K562 (cell line): ENCODE data around the gene PDZK1IP1.

Source experiments
- MYNN ChIP-seq, 2 experiments: sonication (generic); formaldehyde crosslinking in 1 of 2; IDR thresholded peaks; 2 replicates each; pipeline versions ENCODE4 v1.5.0 to v1.6.1; 2016 to 2020; ENCODE audit warnings: antibody characterized with exemption in 1 of 2, missing genetic modification reagents in 1 of 2
- STAT5B ChIP-seq: fragments of 250-450 bp; sonication (Bioruptor Pico); IDR thresholded peaks from 2 replicates; pipeline ENCODE4 v1.8.0; 2021; ENCODE audit warnings: mild to moderate bottlenecking, inconsistent platforms
- ZBTB1 ChIP-seq: sonication (generic); formaldehyde crosslinking; IDR thresholded peaks from 2 replicates; pipeline ENCODE4 v1.8.1; 2023; ENCODE audit warnings: missing genetic modification reagents, low read depth, mild to moderate bottlenecking, borderline replicate concordance

- no peak for TF ChIP-seq MYNN (IDR thresholded peaks at IDR 0.05)
- no peak for TF ChIP-seq MYNN (CRISPR knock-in tag; IDR thresholded peaks at IDR 0.05)
- no peak for TF ChIP-seq STAT5B (CRISPR knock-in tag)
- no peak for TF ChIP-seq ZBTB1 (CRISPR knock-in tag)
Measured at GRCh38 chr1:47194311-47194710, 4.5 kb upstream of the PDZK1IP1 start.
